ENCODE data around the gene GFRAL.

DNA sequence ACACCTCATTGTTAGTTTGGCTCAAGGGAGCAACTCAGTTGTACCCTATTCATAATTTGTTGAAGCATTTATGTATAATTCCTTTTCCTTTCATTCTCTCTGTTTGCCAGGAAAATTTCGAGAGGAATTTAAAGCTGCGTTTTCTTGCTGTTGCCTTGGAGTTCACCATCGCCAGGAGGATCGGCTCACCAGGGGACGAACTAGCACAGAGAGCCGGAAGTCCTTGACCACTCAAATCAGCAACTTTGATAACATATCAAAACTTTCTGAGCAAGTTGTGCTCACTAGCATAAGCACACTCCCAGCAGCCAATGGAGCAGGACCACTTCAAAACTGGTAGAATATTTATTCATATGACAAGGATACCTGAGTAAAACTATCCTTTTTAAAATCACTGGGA, 45.2 kb upstream of the GFRAL start:
- TF ChIP-seq, protein P1, sequence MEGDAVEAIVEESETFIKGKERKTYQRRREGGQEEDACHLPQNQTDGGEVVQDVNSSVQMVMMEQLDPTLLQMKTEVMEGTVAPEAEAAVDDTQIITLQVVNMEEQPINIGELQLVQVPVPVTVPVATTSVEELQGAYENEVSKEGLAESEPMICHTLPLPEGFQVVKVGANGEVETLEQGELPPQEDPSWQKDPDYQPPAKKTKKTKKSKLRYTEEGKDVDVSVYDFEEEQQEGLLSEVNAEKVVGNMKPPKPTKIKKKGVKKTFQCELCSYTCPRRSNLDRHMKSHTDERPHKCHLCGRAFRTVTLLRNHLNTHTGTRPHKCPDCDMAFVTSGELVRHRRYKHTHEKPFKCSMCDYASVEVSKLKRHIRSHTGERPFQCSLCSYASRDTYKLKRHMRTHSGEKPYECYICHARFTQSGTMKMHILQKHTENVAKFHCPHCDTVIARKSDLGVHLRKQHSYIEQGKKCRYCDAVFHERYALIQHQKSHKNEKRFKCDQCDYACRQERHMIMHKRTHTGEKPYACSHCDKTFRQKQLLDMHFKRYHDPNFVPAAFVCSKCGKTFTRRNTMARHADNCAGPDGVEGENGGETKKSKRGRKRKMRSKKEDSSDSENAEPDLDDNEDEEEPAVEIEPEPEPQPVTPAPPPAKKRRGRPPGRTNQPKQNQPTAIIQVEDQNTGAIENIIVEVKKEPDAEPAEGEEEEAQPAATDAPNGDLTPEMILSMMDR (conservative IDR thresholded peaks at IDR 0.05; ENCODE audit: low read depth, low read length), result no peak
- TF ChIP-seq EZH2phosphoT487 (IDR thresholded peaks at IDR 0.05; ENCODE audit: borderline replicate concordance, low read length), result no peak

Data from PC-3 (cell line).